Measurements from ENCODE around the gene IL9R.
"Not testable (repeated sequence)": the region's sequence is repeated elsewhere in the genome, so short reads cannot be mapped to it uniquely, and the experiment has no call there.

Gene IL9R

DNA sequence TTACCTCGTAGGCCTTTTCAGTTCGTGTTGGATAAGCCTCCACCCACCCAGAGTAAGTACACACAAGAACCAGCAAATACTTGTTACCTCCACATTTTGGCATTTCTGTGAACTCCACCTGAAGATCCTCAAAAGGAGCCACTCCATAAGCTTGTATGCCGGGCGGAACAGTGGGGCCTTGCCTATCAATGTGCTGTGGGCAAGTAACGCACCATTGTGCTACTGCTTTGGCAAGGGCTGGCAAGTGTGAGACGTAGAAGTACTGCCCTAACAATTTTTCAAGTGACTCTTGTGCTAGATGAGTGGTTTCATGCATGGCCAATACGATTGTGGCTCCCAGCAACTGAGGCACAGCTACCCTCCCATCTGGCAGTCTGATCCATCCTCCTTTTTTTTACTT is 25.3 kb upstream of the IL9R start:
- Mint-ChIP-seq H3K27me3 (peaks cover 17% of the 10 kb centered on the region), H3K9me3 (peaks cover 17 to 20% of the 10 kb centered on the region in 2 donors), H3K4me1 (peaks cover 12% of the 10 kb centered on the region)
- DNase-seq, H3K4me3 Mint-ChIP-seq, ATAC-seq, H3K27ac Mint-ChIP-seq: not testable (repeated sequence)

DNA sequence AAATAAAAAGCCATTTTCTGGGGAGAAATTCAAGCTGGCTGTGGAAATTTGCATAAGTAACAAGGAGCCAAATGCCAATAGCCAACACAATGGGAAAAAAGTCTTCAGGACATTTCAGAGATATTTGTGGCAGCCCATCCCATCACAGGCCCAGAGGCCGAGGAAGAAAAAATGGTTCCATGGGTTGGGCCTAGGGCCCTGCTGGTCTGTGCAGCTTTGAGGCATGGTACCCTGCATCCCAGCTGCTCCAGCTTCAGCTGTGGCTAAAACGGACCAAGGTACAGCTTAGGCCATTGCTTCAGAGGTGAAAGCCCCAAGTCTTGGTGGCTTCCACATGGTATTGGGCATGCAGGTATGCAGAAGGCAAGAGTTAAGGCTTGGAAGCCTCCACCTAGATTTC is 14.2 kb upstream of the IL9R start:
- no peaks in the 10 kb centered on the region for H3K27me3 Mint-ChIP-seq
- no peak for ATAC-seq
- H3K4me3 Mint-ChIP-seq = no peak overlapping the region
- peaks cover 0 to 8% of the 10 kb centered on the region in 2 donors for H3K9me3 Mint-ChIP-seq
- DNase-seq = no peak
- no peak overlapping the region for H3K27ac Mint-ChIP-seq
- no peaks in the 10 kb centered on the region for H3K4me1 Mint-ChIP-seq

DNA sequence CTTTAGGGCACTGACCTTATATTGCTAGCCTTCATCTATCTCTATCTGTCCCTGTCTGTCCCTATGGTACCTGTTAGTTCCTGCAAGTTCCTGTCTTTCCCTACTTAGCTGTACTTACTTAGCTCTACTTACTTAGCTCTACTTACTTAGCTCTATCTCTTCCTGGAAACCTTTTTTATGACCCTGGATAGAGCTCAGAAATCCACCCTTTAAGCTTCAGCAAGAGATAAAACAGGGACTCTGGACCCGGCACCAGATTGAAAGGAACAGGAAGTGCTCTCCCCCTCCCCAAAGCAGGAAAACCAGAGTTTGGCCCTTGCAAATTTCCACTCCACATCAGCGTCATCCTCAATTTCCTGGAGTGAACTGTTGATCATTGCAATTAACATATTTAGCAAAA is 12.3 kb upstream of the IL9R start:
- no peak overlapping the region for H3K27ac Mint-ChIP-seq
- H3K4me3 Mint-ChIP-seq = no peak overlapping the region
- H3K4me1 Mint-ChIP-seq = no peaks in the 10 kb centered on the region
- H3K27me3 Mint-ChIP-seq = no peaks in the 10 kb centered on the region
- DNase-seq (no peak), ATAC-seq (no peak)
- peaks cover 4 to 8% of the 10 kb centered on the region in 2 donors for H3K9me3 Mint-ChIP-seq

DNA sequence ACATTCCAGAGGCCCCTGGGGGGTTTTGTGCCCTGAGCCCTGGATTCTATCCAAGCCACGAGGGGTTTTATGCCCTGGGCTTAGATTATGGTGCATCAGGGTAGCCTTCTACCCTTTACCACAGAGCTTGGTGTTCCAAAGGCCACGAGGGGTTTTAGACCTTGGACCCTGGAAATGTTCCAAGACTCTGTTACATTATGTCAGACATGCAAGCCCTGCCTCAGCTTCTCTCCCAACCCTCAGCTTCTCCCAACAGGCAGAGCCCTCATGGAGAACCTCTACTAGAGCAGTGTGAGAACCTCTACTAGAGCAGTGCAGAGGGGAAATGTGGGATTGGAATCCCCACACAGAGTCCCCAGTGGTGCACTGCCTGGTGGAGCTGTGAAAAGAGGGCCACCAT is 10.5 kb upstream of the IL9R start:
- H3K4me1 Mint-ChIP-seq, ATAC-seq, DNase-seq, H3K27ac Mint-ChIP-seq, H3K4me3 Mint-ChIP-seq, H3K9me3 Mint-ChIP-seq, H3K27me3 Mint-ChIP-seq: not testable (repeated sequence)

DNA sequence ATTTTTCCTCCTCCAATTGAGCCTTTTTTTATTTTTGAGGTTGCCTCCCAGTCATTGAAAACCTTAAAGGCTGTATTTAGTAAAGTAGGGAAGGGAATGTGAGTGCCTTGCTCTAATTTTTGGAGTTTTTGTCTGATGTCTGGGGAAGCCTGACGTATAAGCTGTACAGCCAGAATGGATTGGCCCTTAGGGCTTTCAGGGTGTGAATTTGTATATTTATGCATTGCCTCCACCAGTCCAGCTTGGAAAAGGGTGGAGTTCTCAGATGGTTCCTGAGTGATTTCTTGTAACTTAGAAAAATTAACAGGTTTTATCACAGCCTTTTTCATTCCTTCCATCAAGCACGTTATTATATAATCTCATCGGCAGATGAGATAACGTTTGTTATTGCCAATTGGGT is 8.6 kb upstream of the IL9R start:
- ATAC-seq (no peak), DNase-seq (no peak)
- Mint-ChIP-seq H3K4me3 (no peak overlapping the region), H3K4me1 (no peaks in the 10 kb centered on the region), H3K27ac (no peak overlapping the region), H3K27me3 (no peaks in the 10 kb centered on the region), H3K9me3 (peaks cover 0 to 4% of the 10 kb centered on the region in 2 donors)

DNA sequence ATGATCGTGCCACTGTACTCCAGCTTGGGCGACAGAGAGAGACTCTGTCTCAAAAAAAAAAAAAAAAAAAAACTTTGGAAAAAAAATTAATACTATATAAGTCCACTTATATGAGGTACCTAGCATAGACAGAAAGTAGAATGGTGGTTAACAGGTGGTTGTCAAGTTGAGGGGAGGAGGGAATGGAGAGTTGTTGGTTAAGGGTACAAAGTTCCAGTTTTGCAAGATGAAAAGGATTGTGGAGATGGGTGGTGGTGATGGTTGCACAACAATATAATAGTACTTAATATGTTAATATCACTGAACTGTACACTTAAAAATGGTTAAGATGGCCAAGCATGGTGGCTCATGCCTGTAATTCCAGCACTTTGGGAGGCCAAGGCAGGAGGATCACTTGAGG is 4.1 kb upstream of the IL9R start:
- no peak overlapping the region for H3K27ac Mint-ChIP-seq
- no peak for ATAC-seq
- DNase-seq = no peak
- peaks cover 0 to 4% of the 10 kb centered on the region in 2 donors for H3K9me3 Mint-ChIP-seq
- no peaks in the 10 kb centered on the region for H3K27me3 Mint-ChIP-seq
- H3K4me3 Mint-ChIP-seq = no peak overlapping the region
- H3K4me1 Mint-ChIP-seq = peaks cover 18% of the 10 kb centered on the region

DNA sequence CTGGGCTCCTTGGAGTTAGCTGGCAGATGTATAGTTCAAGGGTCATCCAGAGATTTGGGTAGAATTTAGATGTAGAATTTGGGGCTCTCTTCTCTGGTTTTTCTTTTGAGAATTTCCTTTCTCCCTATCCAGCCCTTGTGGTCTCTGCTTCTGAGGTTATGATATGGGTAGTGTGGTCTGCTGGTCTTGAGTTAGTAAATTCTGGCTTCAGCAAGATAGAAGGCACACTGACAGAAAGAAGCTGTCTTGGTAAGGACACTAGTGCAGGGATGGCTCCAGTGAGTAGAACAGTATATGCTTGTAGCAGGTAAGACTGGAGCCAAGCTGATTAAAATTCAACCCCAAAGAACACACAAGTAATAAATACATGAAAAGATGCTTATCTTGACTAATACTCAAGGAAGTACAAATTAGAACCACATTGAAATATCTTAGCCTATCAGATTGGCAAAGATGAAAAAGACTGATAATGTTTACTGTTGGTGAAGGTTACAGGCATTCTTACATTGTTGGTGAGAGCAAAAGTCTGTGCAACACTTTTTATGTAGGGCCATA is 2.1 kb upstream of the IL9R start:
- H3K9me3 Mint-ChIP-seq = no peaks in the 10 kb centered on the region
- H3K4me3 Mint-ChIP-seq = no peak overlapping the region
- peaks cover 37% of the 10 kb centered on the region for H3K4me1 Mint-ChIP-seq
- H3K27me3 Mint-ChIP-seq = no peaks in the 10 kb centered on the region
- DNase-seq (no peak), ATAC-seq (no peak)
- H3K27ac Mint-ChIP-seq = no peak overlapping the region

DNA sequence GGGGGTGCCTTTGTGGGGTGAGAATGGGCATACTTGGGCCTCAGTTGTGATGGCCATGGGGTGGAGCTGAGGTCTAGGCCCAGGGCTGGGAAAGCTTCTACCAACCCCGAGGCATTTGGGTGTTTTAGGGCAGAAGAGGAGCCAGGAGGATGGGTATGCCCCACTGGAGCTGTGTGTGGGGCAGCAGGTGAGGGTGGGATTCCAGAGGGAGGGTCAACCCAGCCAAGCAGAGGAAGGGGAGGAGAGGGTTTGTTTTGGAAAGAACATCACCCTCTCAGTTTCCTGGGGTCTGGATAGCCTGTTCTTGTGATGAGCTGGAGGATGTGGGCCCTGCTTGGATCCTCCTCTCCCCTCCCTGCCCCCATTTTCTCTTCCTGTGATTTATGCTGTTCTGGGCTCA is 620 bp downstream of the IL9R start:
- DNase-seq = no peak
- no peaks in the 10 kb centered on the region for H3K27me3 Mint-ChIP-seq
- ATAC-seq = no peak
- H3K4me3 Mint-ChIP-seq = peak overlapping the region in 1 of 2 donors; percentile 65
- peak overlapping the region in 1 of 2 donors; percentile 56 for H3K27ac Mint-ChIP-seq
- no peaks in the 10 kb centered on the region for H3K9me3 Mint-ChIP-seq
- H3K4me1 Mint-ChIP-seq = peaks cover 49% of the 10 kb centered on the region

DNA sequence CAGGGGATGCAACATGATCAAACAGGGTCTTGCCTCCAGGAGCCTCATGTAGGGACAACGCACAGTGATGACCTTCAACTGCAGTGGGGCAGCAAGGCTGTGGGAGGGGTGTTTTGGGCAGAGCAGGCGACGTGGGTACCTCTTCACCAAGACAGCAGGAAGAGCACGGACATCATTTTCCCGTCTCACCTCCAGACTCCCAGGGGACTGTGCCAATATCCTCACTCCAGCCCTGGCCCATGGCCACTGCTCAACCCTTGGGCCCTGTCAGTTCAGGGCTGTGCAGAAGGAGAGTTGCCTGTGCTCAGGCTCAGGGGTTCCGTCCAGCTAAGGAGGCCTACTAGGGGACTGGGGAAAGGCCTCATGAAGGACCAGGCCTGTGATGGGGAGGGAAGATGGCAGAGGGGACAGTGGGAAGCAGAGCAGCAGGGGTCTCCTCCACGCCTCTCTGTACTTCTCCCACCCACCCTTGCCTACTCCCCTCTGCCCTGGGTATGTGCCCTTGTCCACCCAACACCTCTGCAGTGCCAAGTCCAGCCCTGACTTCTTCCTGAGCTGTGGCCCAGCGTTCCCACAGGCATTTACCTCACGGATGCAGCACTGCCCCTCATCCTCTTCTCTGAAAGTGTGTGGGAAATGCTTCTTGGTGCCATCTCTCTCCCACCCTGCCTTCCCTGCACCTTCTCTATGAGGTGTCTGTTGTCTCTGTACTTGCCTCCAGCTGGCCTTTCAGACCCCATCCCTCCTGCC is 1.4 kb downstream of the IL9R start:
- peak overlapping the region in 1 of 2 donors; percentile 19 for H3K4me3 Mint-ChIP-seq
- peak overlapping the region in 1 of 2 donors; percentile 68 for H3K27ac Mint-ChIP-seq
- DNase-seq = no peak
- H3K4me1 Mint-ChIP-seq = peaks cover 49% of the 10 kb centered on the region
- no peaks in the 10 kb centered on the region for H3K9me3 Mint-ChIP-seq
- H3K27me3 Mint-ChIP-seq = no peaks in the 10 kb centered on the region
- no peak for ATAC-seq

DNA sequence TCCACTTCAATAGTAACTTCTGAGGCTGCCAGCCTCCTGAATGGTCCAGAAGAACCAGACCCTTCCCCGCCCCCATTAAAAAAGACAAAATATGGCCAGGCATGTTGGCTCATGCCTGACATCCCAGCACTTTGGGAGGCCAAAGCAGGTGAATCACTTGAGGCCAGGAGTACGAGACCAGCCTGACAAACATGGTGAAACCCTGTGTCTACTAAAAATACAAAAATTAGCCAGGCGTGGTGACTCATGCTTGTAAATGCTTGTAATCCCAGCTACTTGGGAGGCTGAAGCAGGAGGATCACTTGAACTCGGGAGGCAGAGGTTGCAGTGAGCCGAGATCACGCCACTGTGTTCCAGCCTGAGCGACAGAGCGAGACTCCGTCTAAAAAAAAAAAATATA is 2.3 kb downstream of the IL9R start:
- H3K4me3 Mint-ChIP-seq, ATAC-seq, H3K27me3 Mint-ChIP-seq, DNase-seq, H3K9me3 Mint-ChIP-seq: not testable (repeated sequence)
- Mint-ChIP-seq H3K4me1 (peaks cover 49% of the 10 kb centered on the region), H3K27ac (peak overlapping the region in 1 of 2 donors; percentile 77)

DNA sequence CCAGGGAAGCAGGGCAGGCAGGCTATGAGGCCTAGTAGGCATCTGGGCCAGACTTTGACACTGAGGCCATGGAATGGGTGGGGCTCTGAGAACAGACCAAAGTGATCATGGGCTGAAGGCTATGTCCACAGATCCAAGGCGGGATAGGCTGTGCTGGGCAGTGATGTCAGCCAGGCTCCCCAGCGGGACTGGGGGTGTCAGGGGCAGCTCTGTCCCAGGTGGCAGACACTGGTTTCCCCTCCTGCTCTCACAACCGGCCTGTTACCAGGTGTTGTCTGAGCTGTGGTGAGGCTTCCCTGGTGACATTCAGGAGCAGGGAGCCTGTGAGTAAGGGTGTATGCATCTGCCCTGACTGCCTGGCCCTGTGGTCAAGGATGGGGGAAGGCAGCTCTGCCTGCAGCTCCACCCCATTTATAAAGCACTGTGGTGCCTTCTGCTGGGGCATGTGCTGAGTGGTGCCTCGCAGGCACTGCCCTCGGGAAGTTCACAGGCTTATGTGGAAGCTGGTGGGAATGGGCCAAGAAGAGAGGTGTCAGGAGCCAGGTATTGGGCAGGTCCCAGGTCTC is 2.9 kb downstream of the IL9R start:
- no peaks in the 10 kb centered on the region for H3K9me3 Mint-ChIP-seq
- peaks cover 49% of the 10 kb centered on the region for H3K4me1 Mint-ChIP-seq
- no peak for ATAC-seq
- peak overlapping the region in 1 of 2 donors; percentile 73 for H3K27ac Mint-ChIP-seq
- no peaks in the 10 kb centered on the region for H3K27me3 Mint-ChIP-seq
- DNase-seq = no peak
- H3K4me3 Mint-ChIP-seq = no peak overlapping the region

DNA sequence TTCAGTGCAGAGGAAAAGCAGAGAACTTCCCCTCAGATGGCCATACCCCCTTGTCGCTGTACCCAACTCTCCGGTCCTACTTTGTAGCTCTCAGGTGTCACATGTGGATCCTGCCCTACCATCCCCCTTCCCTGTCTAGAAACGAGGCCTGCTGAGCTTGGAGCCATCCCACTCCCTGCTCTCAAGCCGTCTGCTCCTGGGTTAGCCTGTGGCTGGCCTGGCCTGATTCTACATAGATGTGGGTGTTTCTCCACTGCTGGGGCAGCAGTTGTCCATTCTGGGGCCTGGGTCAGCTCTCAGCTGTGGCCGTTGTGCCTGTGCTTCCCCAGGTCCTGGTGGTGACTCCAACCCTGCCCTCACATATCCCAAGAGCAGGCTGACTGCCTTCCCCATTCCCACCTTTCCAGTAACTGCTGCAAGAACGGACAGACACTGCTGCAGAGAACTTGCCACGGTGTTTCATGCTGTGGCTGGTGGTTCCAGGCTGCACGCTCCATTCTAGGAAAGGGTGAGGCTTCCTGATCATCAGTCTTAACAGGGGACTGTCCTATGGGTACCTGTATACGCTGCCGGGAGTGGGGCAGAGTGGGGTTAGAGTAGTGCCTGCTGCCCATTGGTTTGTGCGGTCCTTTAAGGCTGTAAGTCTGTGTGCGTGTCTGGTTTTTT is 3.6 kb downstream of the IL9R start:
- no peak overlapping the region for H3K27ac Mint-ChIP-seq
- peaks cover 49% of the 10 kb centered on the region for H3K4me1 Mint-ChIP-seq
- no peaks in the 10 kb centered on the region for H3K9me3 Mint-ChIP-seq
- DNase-seq = no peak
- no peaks in the 10 kb centered on the region for H3K27me3 Mint-ChIP-seq
- no peak for ATAC-seq
- no peak overlapping the region for H3K4me3 Mint-ChIP-seq

DNA sequence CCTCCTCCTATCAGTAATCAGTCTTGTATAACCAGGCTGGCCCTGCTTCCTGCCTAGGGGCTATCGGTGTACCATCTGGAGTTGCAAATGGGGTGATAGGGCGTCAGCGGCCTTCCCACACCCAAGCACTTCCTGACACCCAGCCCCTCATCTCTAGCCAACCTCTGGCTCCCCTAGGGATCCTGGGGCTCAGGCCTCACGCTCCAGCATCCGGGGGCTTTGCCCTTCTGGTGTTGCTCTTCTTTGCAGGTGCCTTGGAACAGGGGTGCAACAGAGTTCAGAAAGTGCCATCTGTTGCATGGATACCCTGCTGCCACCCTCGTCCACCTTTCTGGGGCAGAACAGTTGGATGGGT is 4.1 kb downstream of the IL9R start:
- H3K27ac Mint-ChIP-seq = no peak overlapping the region
- no peaks in the 10 kb centered on the region for H3K27me3 Mint-ChIP-seq
- no peak overlapping the region for H3K4me3 Mint-ChIP-seq
- H3K4me1 Mint-ChIP-seq = peaks cover 48% of the 10 kb centered on the region
- ATAC-seq (no peak), DNase-seq (no peak)
- H3K9me3 Mint-ChIP-seq = no peaks in the 10 kb centered on the region

DNA sequence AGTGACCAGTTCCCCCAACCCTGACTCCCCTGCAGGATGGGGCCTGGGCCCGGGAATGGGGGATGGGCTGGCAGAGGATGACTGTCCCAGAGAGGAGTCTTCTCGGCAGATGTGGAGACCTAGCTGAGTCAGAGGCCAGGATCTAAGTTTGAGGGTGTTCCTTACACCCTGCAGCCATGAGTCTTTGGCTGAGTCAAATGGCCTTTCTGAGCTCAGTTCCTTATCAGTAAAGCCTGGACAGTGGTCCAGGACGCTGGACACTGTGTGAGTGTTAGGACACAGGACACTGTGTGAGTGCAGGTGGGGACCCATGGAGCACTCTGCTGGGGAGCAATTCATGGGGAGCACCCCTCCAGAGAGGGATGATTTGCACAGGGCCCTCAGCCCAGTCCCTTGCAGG is 5.0 kb downstream of the IL9R start:
- DNase-seq = no peak
- no peak for ATAC-seq
- no peaks in the 10 kb centered on the region for H3K27me3 Mint-ChIP-seq
- H3K4me3 Mint-ChIP-seq = no peak overlapping the region
- H3K9me3 Mint-ChIP-seq = no peaks in the 10 kb centered on the region
- H3K27ac Mint-ChIP-seq = no peak overlapping the region
- peaks cover 39% of the 10 kb centered on the region for H3K4me1 Mint-ChIP-seq

DNA sequence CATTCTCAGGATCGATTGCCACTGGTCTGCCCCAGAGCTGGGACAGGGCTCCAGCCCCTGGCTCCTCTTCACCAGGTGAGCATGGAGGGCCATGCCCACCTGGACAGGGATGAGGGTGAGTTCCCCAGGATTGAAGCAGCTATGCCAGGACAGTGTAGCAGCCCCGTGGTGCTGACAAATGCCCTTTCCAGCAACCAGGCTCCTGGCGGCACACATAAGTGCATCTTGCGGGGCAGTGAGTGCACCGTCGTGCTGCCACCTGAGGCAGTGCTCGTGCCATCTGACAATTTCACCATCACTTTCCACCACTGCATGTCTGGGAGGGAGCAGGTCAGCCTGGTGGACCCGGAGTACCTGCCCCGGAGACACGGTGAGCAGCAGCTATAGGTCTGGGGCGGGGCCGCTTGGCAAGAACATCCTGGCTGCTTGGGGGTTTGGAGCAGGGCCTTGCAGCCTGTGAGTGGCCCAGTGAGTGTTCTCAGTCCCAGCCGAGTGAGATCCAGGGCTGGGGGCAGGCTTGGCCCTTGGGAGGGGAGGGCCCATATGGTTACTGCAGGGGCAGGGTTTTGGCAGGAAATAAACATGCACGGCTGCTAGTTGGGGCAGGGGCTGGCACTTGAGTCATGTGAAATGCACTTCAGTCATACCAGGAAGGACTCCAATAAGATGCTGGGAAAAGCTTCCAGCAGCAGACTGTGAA is 6.1 kb downstream of the IL9R start:
- no peak for ATAC-seq
- H3K27me3 Mint-ChIP-seq = no peaks in the 10 kb centered on the region
- peak overlapping the region in 1 of 2 donors; percentile 61 for H3K27ac Mint-ChIP-seq
- no peaks in the 10 kb centered on the region for H3K9me3 Mint-ChIP-seq
- no peak for DNase-seq
- peaks cover 28% of the 10 kb centered on the region for H3K4me1 Mint-ChIP-seq
- no peak overlapping the region for H3K4me3 Mint-ChIP-seq

DNA sequence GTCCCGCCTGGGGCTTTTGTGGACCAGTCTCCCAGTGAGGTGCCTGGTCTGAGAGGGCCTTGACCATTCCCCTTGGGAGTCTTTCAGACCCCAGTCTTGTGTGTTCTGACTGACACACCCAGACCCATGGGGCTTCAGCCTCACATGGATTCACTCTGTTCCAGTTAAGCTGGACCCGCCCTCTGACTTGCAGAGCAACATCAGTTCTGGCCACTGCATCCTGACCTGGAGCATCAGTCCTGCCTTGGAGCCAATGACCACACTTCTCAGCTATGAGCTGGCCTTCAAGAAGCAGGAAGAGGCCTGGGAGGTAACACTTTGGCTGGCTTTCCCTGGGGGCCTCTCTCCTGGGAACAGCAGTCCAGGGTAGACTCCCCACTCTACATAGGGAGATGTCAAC is 6.8 kb downstream of the IL9R start:
- no peaks in the 10 kb centered on the region for H3K9me3 Mint-ChIP-seq
- H3K4me1 Mint-ChIP-seq = peaks cover 23% of the 10 kb centered on the region
- H3K4me3 Mint-ChIP-seq = no peak overlapping the region
- DNase-seq (no peak), ATAC-seq (no peak)
- H3K27ac Mint-ChIP-seq = no peak overlapping the region
- H3K27me3 Mint-ChIP-seq = no peaks in the 10 kb centered on the region
